ENCODE data around the gene PLTP. TPM values are rescaled to one million over a fixed set of nuclear protein-coding genes. Genes with fewer than 3 reads are reported as not detected.

PLTP gene
- total RNA-seq, 5 donors from 2014 or later (not counting 1 experiment from before 2014, with no cell fraction given): 0.35 to 1.7 (median 1.4) TPM; not detected in 1

- no peak overlapping the region for H3K27ac ChIP-seq (ENCODE audit: low read length)
- H3K36me3 ChIP-seq (ENCODE audit: control insufficient read depth in 2 of 2, extremely low read depth in 1 of 2, insufficient read depth in 1 of 2, low read length in 1 of 2): peaks cover 15 to 41% of the 10 kb centered on the region in 2 donors
- H3K4me3 Mint-ChIP-seq: no peak overlapping the region
- peaks cover 15 to 36% (median 30%) of the 10 kb centered on the region in 3 donors for H3K4me1 Mint-ChIP-seq
- no peaks in the 10 kb centered on the region for H3K9me3 ChIP-seq
- H3K27me3 Mint-ChIP-seq: no peaks in the 10 kb centered on the region
- H3K4me1 ChIP-seq (ENCODE audit: control insufficient read depth in 1 of 2, extremely low read depth in 1 of 2, insufficient read depth in 2 of 2, low read length in 2 of 2): peaks cover 4 to 40% of the 10 kb centered on the region in 2 experiments
- CTCF ChIA-PET: no interaction called here
- WGBS (ENCODE audit: insufficient coverage): 80% methylated on average over 1 of the region's 12 CpGs
- no peak for DNase-seq
- H3K36me3 Mint-ChIP-seq: peaks cover 20% of the 10 kb centered on the region
- ATAC-seq (replicated peaks in 1 of 4): no peak
- no peak overlapping the region for H3K4me3 ChIP-seq (ENCODE audit: control insufficient read depth in 1 of 2, extremely low read depth in 1 of 2, low read length in 1 of 2)
- H3K27me3 ChIP-seq (replicated peaks in 1 of 2; ENCODE audit: control insufficient read depth in 2 of 2, extremely low read depth in 1 of 2, insufficient read depth in 2 of 2, low read length in 1 of 2): no peaks in the 10 kb centered on the region
- no peak overlapping the region for H3K27ac Mint-ChIP-seq
- POLR2A ChIA-PET: no interaction called here
- no peaks in the 10 kb centered on the region for H3K9me3 Mint-ChIP-seq
Observed at GRCh38 chr20:45894797-45895196, 17.2 kb downstream of the PLTP start.

GRCh38 chr20:45893831-45894230 is 18.1 kb downstream of the PLTP start:
- 100% methylated on average over 2 of the region's 4 CpGs for WGBS (ENCODE audit: insufficient coverage)
- ChIA-PET CTCF (interaction anchor here in 1 of 2 donors (0.7 to 1.8 kb wide), 2 partner anchors 76 to 1740 kb away, joined by 3 to 4 read pairs; no protein-coding TSS in a partner anchor), POLR2A (interaction anchor here in 1 of 2 donors (0.7 kb wide), 1 partner anchor 37 kb away, joined by 3 read pairs; no protein-coding TSS in a partner anchor)
- no peaks in the 10 kb centered on the region for H3K9me3 ChIP-seq
- H3K36me3 ChIP-seq (ENCODE audit: control insufficient read depth in 2 of 2, extremely low read depth in 1 of 2, insufficient read depth in 1 of 2, low read length in 1 of 2): peaks cover 18 to 38% of the 10 kb centered on the region in 2 donors
- DNase-seq (no peak), ATAC-seq (replicated peaks in 1 of 4) (no peak)
- peaks cover 17% of the 10 kb centered on the region for H3K36me3 Mint-ChIP-seq
- no peak overlapping the region for H3K4me3 ChIP-seq (ENCODE audit: control insufficient read depth in 1 of 2, extremely low read depth in 1 of 2, low read length in 1 of 2)
- H3K27ac ChIP-seq (ENCODE audit: low read length): no peak overlapping the region
- no peaks in the 10 kb centered on the region for H3K27me3 ChIP-seq (replicated peaks in 1 of 2; ENCODE audit: control insufficient read depth in 2 of 2, extremely low read depth in 1 of 2, insufficient read depth in 2 of 2, low read length in 1 of 2)
- H3K27ac Mint-ChIP-seq: peak overlapping the region; percentile 54 to 71
- peak overlapping the region in 1 of 3 donors; percentile 7 for H3K4me3 Mint-ChIP-seq
- H3K9me3 Mint-ChIP-seq: no peaks in the 10 kb centered on the region
- H3K4me1 ChIP-seq (ENCODE audit: control insufficient read depth in 1 of 2, extremely low read depth in 1 of 2, insufficient read depth in 2 of 2, low read length in 2 of 2): peaks cover 4 to 41% of the 10 kb centered on the region in 2 experiments
- peaks cover 22 to 38% (median 37%) of the 10 kb centered on the region in 3 donors for H3K4me1 Mint-ChIP-seq
- no peaks in the 10 kb centered on the region for H3K27me3 Mint-ChIP-seq

DNA sequence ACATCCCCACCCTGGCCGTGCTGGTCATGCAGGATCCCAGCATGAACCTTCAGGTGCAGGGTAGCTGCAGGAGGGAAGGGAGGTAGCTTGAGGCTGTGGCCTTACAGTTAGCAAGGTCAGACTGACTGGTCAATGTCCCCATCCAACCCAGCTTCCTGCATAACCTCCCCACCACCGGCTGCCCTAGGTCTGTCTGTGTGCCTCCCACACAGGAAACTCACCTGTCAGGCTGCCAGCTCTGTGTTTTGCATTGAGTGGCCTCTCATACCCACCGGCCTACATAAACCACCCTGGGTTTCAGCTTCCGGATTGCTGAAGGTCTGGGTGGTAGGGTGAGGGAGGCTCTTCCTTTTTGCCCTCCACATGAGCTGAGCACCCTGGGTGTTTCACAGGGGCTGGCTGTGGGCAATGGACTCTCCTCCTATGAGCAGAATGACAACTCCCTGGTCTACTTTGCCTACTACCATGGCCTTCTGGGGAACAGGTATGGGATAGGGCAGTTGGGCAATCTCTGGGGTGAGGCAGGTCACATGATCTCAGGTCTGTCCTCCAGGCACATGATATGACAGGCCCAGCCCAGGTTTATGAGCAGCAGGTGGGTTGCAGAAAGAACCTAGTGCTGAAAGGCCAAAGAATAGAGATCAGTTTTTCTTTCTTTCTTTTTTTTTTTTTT is 19.0 kb downstream of the PLTP start:
- H3K27me3 Mint-ChIP-seq: no peaks in the 10 kb centered on the region
- Histone ChIP-seq H3K4me3 (ENCODE audit: control insufficient read depth in 1 of 2, extremely low read depth in 1 of 2, low read length in 1 of 2) (no peak overlapping the region), H3K27ac (ENCODE audit: low read length) (no peak overlapping the region), H3K9me3 (no peaks in the 10 kb centered on the region), H3K27me3 (replicated peaks in 1 of 2; ENCODE audit: control insufficient read depth in 2 of 2, extremely low read depth in 1 of 2, insufficient read depth in 2 of 2, low read length in 1 of 2) (no peaks in the 10 kb centered on the region), H3K4me1 (ENCODE audit: control insufficient read depth in 1 of 2, extremely low read depth in 1 of 2, insufficient read depth in 2 of 2, low read length in 2 of 2) (peaks cover 4 to 41% of the 10 kb centered on the region in 2 experiments), H3K36me3 (ENCODE audit: control insufficient read depth in 2 of 2, extremely low read depth in 1 of 2, insufficient read depth in 1 of 2, low read length in 1 of 2) (peaks cover 14 to 30% of the 10 kb centered on the region in 2 donors)
- no peaks in the 10 kb centered on the region for H3K9me3 Mint-ChIP-seq
- DNase-seq (peak in 2 of 35 experiments; percentile 27 to 44), ATAC-seq (replicated peaks in 1 of 4) (peak in 2 of 4 experiments; percentile 10 to 17)
- peak overlapping the region; percentile 80 to 85 for H3K27ac Mint-ChIP-seq
- ChIA-PET POLR2A (no interaction called here), CTCF (interaction anchor here (0.7 to 1.8 kb wide), 5 partner anchors 68 to 1739 kb away, joined by 3 to 6 read pairs (median 3); no protein-coding TSS in a partner anchor)
- H3K4me1 Mint-ChIP-seq: peaks cover 22 to 40% (median 40%) of the 10 kb centered on the region in 3 donors
- H3K4me3 Mint-ChIP-seq: peak overlapping the region; percentile 91 to 92 (median 92)
- H3K36me3 Mint-ChIP-seq: peaks cover 14% of the 10 kb centered on the region
- WGBS (ENCODE audit: insufficient coverage): 0% methylated on average over 1 of the region's 4 CpGs

- peak overlapping the region; percentile 40 for H3K27ac ChIP-seq (ENCODE audit: low read length)
- ChIA-PET POLR2A (no interaction called here), CTCF (interaction anchor here (0.7 to 1.8 kb wide), 5 partner anchors 36 to 93 kb away, joined by 3 to 6 read pairs (median 3); no protein-coding TSS in a partner anchor)
- H3K36me3 ChIP-seq (ENCODE audit: control insufficient read depth in 2 of 2, extremely low read depth in 1 of 2, insufficient read depth in 1 of 2, low read length in 1 of 2): peaks cover 13 to 23% of the 10 kb centered on the region in 2 donors
- H3K4me3 ChIP-seq (ENCODE audit: control insufficient read depth in 1 of 2, extremely low read depth in 1 of 2, low read length in 1 of 2): peak overlapping the region; percentile 82 to 90
- ATAC-seq (replicated peaks in 1 of 4) (no peak), DNase-seq (no peak)
- H3K27me3 ChIP-seq (replicated peaks in 1 of 2; ENCODE audit: control insufficient read depth in 2 of 2, extremely low read depth in 1 of 2, insufficient read depth in 2 of 2, low read length in 1 of 2): no peaks in the 10 kb centered on the region
- WGBS (ENCODE audit: insufficient coverage): 80% methylated on average over 6 of the region's 9 CpGs
- Mint-ChIP-seq H3K9me3 (no peaks in the 10 kb centered on the region), H3K27me3 (no peaks in the 10 kb centered on the region), H3K4me1 (peaks cover 22 to 43% (median 43%) of the 10 kb centered on the region in 3 donors), H3K4me3 (peak overlapping the region; percentile 91 to 92 (median 92)), H3K36me3 (peaks cover 9% of the 10 kb centered on the region), H3K27ac (peak overlapping the region; percentile 75 to 85)
- H3K9me3 ChIP-seq: no peaks in the 10 kb centered on the region
- H3K4me1 ChIP-seq (ENCODE audit: control insufficient read depth in 1 of 2, extremely low read depth in 1 of 2, insufficient read depth in 2 of 2, low read length in 2 of 2): peaks cover 4 to 41% of the 10 kb centered on the region in 2 experiments
Observed at GRCh38 chr20:45892049-45892825, 19.7 kb downstream of the PLTP start.

DNA sequence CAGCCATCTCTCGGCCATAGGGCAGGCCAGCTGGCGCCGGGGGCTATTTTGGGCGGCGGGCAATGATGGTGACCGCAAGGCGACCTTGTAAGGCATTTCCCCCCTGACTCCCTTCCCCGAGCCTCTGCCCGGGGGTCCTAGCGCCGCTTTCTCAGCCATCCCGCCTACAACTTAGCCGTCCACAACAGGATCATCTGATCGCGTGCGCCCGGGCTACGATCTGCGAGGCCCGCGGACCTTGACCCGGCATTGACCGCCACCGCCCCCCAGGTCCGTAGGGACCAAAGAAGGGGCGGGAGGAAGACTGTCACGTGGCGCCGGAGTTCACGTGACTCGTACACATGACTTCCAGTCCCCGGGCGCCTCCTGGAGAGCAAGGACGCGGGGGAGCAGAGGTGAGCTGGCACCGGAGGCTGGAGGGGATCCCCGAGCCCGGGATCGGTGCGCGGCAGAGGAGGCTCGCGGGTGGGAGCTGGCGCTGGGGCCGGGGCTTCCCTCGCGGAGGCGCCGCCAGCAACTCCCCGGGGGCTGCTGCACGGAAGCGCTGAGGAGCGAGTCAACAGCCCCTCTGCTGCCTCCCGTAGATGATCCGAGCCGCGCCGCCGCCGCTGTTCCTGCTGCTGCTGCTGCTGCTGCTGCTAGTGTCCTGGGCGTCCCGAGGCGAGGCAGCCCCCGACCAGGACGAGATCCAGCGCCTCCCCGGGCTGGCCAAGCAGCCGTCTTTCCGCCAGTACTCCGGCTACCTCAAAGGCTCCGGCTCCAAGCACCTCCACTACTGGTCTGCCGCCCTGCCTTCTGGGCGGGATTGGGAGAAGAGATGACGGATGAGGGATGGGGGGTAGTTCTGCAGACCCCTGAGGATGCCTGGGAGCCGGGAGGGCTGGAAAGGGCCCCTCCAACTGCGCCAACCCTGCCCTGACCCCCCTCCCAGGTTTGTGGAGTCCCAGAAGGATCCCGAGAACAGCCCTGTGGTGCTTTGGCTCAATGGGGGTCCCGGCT is 20.7 kb downstream of the PLTP start, which contains the start of the genes CTSA and NEURL2:
Gene CTSA (plus strand): TSS at position 351 of the 999 bp plus-strand sequence. CDS start 234 bp downstream, at position 585.
Gene NEURL2 (minus strand): TSS at position 224 of the 999 bp plus-strand sequence. CDS start 217 bp downstream, at position 7.
- peak within 1 kb of the TSS; percentile 88 to 94 for H3K27ac Mint-ChIP-seq
- no peaks in the 10 kb centered on the region for H3K27me3 ChIP-seq (replicated peaks in 1 of 2; ENCODE audit: control insufficient read depth in 2 of 2, extremely low read depth in 1 of 2, insufficient read depth in 2 of 2, low read length in 1 of 2)
- H3K4me1 Mint-ChIP-seq: peaks cover 22 to 46% (median 43%) of the 10 kb centered on the region in 3 donors
- no peaks in the 10 kb centered on the region for H3K9me3 ChIP-seq
- ATAC-seq (replicated peaks in 1 of 4) (peak; percentile 81 to 91 (median 85)), DNase-seq (peak; percentile 49 to 88 (median 74))
- H3K36me3 ChIP-seq (ENCODE audit: control insufficient read depth in 2 of 2, extremely low read depth in 1 of 2, insufficient read depth in 1 of 2, low read length in 1 of 2): peaks cover 8 to 18% of the 10 kb centered on the region in 2 donors
- H3K4me3 ChIP-seq (ENCODE audit: control insufficient read depth in 1 of 2, extremely low read depth in 1 of 2, low read length in 1 of 2): peak within 1 kb of the TSS; percentile 82 to 90
- WGBS (ENCODE audit: insufficient coverage): under 1% methylated on average over 74 of the region's 78 CpGs
- ChIA-PET POLR2A (interaction anchor here in 1 of 2 donors (0.5 kb wide), 1 partner anchor 44 kb away, joined by 9 read pairs; no protein-coding TSS in a partner anchor), CTCF (interaction anchor here in 1 of 2 donors (1.0 to 1.5 kb wide), 3 partner anchors 35 to 69 kb away, joined by 3 to 6 read pairs (median 6); no protein-coding TSS in a partner anchor)
- no peaks in the 10 kb centered on the region for H3K9me3 Mint-ChIP-seq
- peaks cover 9% of the 10 kb centered on the region for H3K36me3 Mint-ChIP-seq
- H3K27ac ChIP-seq (ENCODE audit: low read length): peak within 1 kb of the TSS; percentile 40
- H3K4me3 Mint-ChIP-seq: peak within 1 kb of the TSS; percentile 91 to 92 (median 92)
- peaks cover 4 to 41% of the 10 kb centered on the region in 2 experiments for H3K4me1 ChIP-seq (ENCODE audit: control insufficient read depth in 1 of 2, extremely low read depth in 1 of 2, insufficient read depth in 2 of 2, low read length in 2 of 2)
- no peaks in the 10 kb centered on the region for H3K27me3 Mint-ChIP-seq

Data from T-cell (primary cell).